H9 (cell line): Measurements from ENCODE around the gene SPATA16. TPM values are rescaled to one million over a fixed set of nuclear protein-coding genes. Genes with fewer than 3 reads are reported as not detected.

Experiments
- DNase-seq: peaks from one replicate; pipeline ENCODE4 v3.0.0-alpha.2; 2017
- H2AFZ ChIP-seq: one replicate; pipeline ENCODE4 v1.6.1; 2013; ENCODE audit warnings: mild to moderate bottlenecking, low read length, control low read depth, moderate library complexity
- H2AK5ac ChIP-seq: 2 replicates; pipeline ENCODE4 v1.6.1; 2013; ENCODE audit warnings: low read length, control low read depth, mixed read lengths; ENCODE audit not compliant: insufficient read length
- H2BK120ac ChIP-seq: one replicate; pipeline ENCODE4 v1.6.1; 2013; ENCODE audit warnings: low read depth, mild to moderate bottlenecking, low read length, control low read depth, inconsistent platforms; ENCODE audit not compliant: poor library complexity, severe bottlenecking
- H2BK12ac ChIP-seq: 2 replicates; pipeline ENCODE4 v1.6.1; 2013; ENCODE audit warnings: low read length, control low read depth, mixed read lengths, low read depth; ENCODE audit not compliant: insufficient read length
- H2BK15ac ChIP-seq: 2 replicates; pipeline ENCODE4 v1.6.1; 2013; ENCODE audit warnings: low read depth, low read length, control low read depth
- H2BK20ac ChIP-seq: one replicate; pipeline ENCODE4 v1.6.1; 2013; ENCODE audit warnings: low read depth, mild to moderate bottlenecking, low read length, control low read depth, inconsistent platforms; ENCODE audit not compliant: poor library complexity, severe bottlenecking
- H2BK5ac ChIP-seq: 2 replicates; pipeline ENCODE4 v1.6.1; 2013; ENCODE audit warnings: low read length, control low read depth, mixed read lengths; ENCODE audit not compliant: insufficient read length
- H3K14ac ChIP-seq: 2 replicates; pipeline ENCODE4 v1.6.1; 2013; ENCODE audit warnings: low read length, control low read depth; ENCODE audit not compliant: insufficient read depth
- H3K18ac ChIP-seq: 2 replicates; pipeline ENCODE4 v1.6.1; 2013; ENCODE audit warnings: low read depth, mild to moderate bottlenecking, mixed read lengths, low read length, control low read depth; ENCODE audit not compliant: insufficient read length
- H3K23ac ChIP-seq: 2 replicates; pipeline ENCODE4 v1.6.1; 2013; ENCODE audit warnings: low read length, control low read depth, mixed read lengths, low read depth; ENCODE audit not compliant: insufficient read length
- H3K23me2 ChIP-seq: 2 replicates; pipeline ENCODE4 v1.6.1; 2013; ENCODE audit warnings: low read depth, mild to moderate bottlenecking, mixed read lengths, low read length, control low read depth; ENCODE audit not compliant: insufficient read length, poor library complexity, severe bottlenecking
- H3K27ac ChIP-seq: 2 replicates; pipeline ENCODE4 v1.5.1; 2013; ENCODE audit warnings: low read length, control low read depth, mixed read lengths, low read depth; ENCODE audit not compliant: insufficient read length
- H3K27me3 ChIP-seq: 2 replicates; pipeline ENCODE4 v1.6.1; 2013; ENCODE audit warnings: low read length, control low read depth, inconsistent platforms; ENCODE audit not compliant: insufficient read depth
- H3K4ac ChIP-seq: 2 replicates; pipeline ENCODE4 v1.6.1; 2013; ENCODE audit warnings: low read depth, mild to moderate bottlenecking, control low read depth, inconsistent platforms, low read length, moderate library complexity
- H3K4me1 ChIP-seq: 2 replicates; pipeline ENCODE4 v1.6.1; 2013; ENCODE audit warnings: low read length, control low read depth, inconsistent platforms; ENCODE audit not compliant: insufficient read depth
- H3K4me2 ChIP-seq: 2 replicates; pipeline ENCODE4 v1.6.1; 2013; ENCODE audit warnings: low read length, control low read depth, mixed read lengths; ENCODE audit not compliant: insufficient read length, insufficient read depth
- H3K56ac ChIP-seq: 2 replicates; pipeline ENCODE4 v1.6.1; 2013; ENCODE audit warnings: low read depth, mild to moderate bottlenecking, mixed read lengths, low read length, control low read depth; ENCODE audit not compliant: insufficient read length
- H3K79me1 ChIP-seq: 2 replicates; pipeline ENCODE4 v1.6.1; 2013; ENCODE audit warnings: low read depth, mild to moderate bottlenecking, moderate library complexity, low read length, control low read depth, inconsistent platforms; ENCODE audit not compliant: insufficient read depth, poor library complexity, severe bottlenecking
- H3K79me2 ChIP-seq: 2 replicates; pipeline ENCODE4 v1.6.1; 2013; ENCODE audit warnings: low read length, control low read depth, inconsistent platforms; ENCODE audit not compliant: insufficient read depth
- H3K9ac ChIP-seq: 2 replicates; pipeline ENCODE4 v1.6.1; 2013; ENCODE audit warnings: low read length, control low read depth, mixed read lengths; ENCODE audit not compliant: insufficient read length; ENCODE audit errors: extremely low read depth
- H3K9me3 ChIP-seq: one replicate; pipeline ENCODE4 v1.6.1; 2013; ENCODE audit warnings: low read depth, low read length, inconsistent platforms; ENCODE audit not compliant: control insufficient read depth
- H3T11ph ChIP-seq: one replicate; pipeline ENCODE4 v1.6.1; 2013; ENCODE audit warnings: mild to moderate bottlenecking, low read length, control low read depth, inconsistent platforms
- H4K20me1 ChIP-seq: one replicate; pipeline ENCODE4 v1.6.1; 2013; ENCODE audit not compliant: control insufficient read depth, insufficient read length, insufficient read depth
- H4K5ac ChIP-seq: 2 replicates; pipeline ENCODE4 v1.6.1; 2013; ENCODE audit warnings: low read depth, mild to moderate bottlenecking, mixed read lengths, low read length, control low read depth; ENCODE audit not compliant: insufficient read length
- H4K8ac ChIP-seq: replicated peaks from 2 replicates; pipeline ENCODE4 v1.6.1; 2013; ENCODE audit warnings: low read length, control low read depth, mixed read lengths, low read depth; ENCODE audit not compliant: insufficient read length
- H4K91ac ChIP-seq: 2 replicates; pipeline ENCODE4 v1.6.1; 2013; ENCODE audit warnings: low read depth, mild to moderate bottlenecking, moderate library complexity, mixed read lengths, low read length, control low read depth; ENCODE audit not compliant: insufficient read length
- H3K27ac Mint-ChIP-seq, 3 experiments: 2 replicates in 2 of 3; 3 replicates in 1 of 3; pipeline ENCODE4 v1.8.0; 2020 to 2021; ENCODE audit warnings: mixed read lengths in 3 of 3, mild to moderate bottlenecking in 1 of 3, moderate library complexity in 1 of 3
- H3K27me3 Mint-ChIP-seq: 2 replicates; pipeline ENCODE4 v1.8.0; 2021; ENCODE audit warnings: low read depth, mild to moderate bottlenecking, moderate library complexity, mixed read lengths
- H3K36me3 Mint-ChIP-seq, 3 experiments: 2 replicates in 2 of 3; 3 replicates in 1 of 3; pipeline ENCODE4 v1.8.0; 2020 to 2021; ENCODE audit warnings: low read depth in 3 of 3, mixed read lengths in 3 of 3; ENCODE audit not compliant: insufficient read depth in 1 of 3
- H3K4me1 Mint-ChIP-seq, 2 experiments: 2 replicates each; pipeline ENCODE4 v1.8.0; 2020; ENCODE audit warnings: mixed read lengths in 2 of 2
- H3K4me3 Mint-ChIP-seq, 2 experiments: 2 replicates in 1 of 2; 3 replicates in 1 of 2; pipeline ENCODE4 v1.8.0; 2020 to 2021; ENCODE audit warnings: mild to moderate bottlenecking in 2 of 2, mixed read lengths in 2 of 2, moderate library complexity in 1 of 2
- H3K9me3 Mint-ChIP-seq, 2 experiments: 2 replicates in 1 of 2; 3 replicates in 1 of 2; pipeline ENCODE4 v1.8.0; 2020; ENCODE audit warnings: mild to moderate bottlenecking in 2 of 2, mixed read lengths in 2 of 2, moderate library complexity in 1 of 2
- CTCF ChIP-seq: fragments of 200-600 bp; sonication (generic); conservative IDR thresholded peaks from 3 replicates; pipeline ENCODE4 v1.8.0; 2021; ENCODE audit warnings: antibody characterized with exemption, mild to moderate bottlenecking
- WGBS: extraction: QIAGEN DNeasy Blood & Tissue Kit; methylation state at CpG from one replicate; pipeline ENCODE4 v1.1.7; 2013; ENCODE audit warnings: missing lambda C conversion rate, low lambda C conversion rate, mixed read lengths; ENCODE audit not compliant: insufficient read length; ENCODE audit errors: extremely low coverage; 5-methylcytosine and 5-hydroxymethylcytosine counted together
- total RNA-seq: library from RNA; stranded (reverse); gene quantifications from 2 replicates; pipeline ENCODE4 v1.2.1, GENCODE V29; 2021

Gene SPATA16
- total RNA-seq, 1 experiment from 2014 or later = not detected

- Histone ChIP-seq H3K18ac (no peak overlapping the region), H2BK120ac (no peak overlapping the region), H2BK15ac (no peak overlapping the region), H3K79me1 (no peaks in the 10 kb centered on the region), H2AK5ac (no peak overlapping the region), H4K20me1 (no peaks in the 10 kb centered on the region), H3K9ac (no peak overlapping the region), H3T11ph (no peak overlapping the region), H2BK12ac (no peak overlapping the region), H4K5ac (no peak overlapping the region), H2AFZ (no peak overlapping the region), H3K27me3 (no peaks in the 10 kb centered on the region), H3K9me3 (no peaks in the 10 kb centered on the region), H3K4ac (no peak overlapping the region), H2BK20ac (no peak overlapping the region), H3K56ac (no peak overlapping the region), H3K14ac (no peak overlapping the region), H4K91ac (no peak overlapping the region), H2BK5ac (no peak overlapping the region), H3K27ac (no peak overlapping the region), H3K79me2 (no peaks in the 10 kb centered on the region), H4K8ac (no peak overlapping the region), H3K23me2 (no peaks in the 10 kb centered on the region), H3K4me2 (no peak overlapping the region), H3K23ac (no peak overlapping the region), H3K4me1 (peaks cover 2% of the 10 kb centered on the region; the same call in 1 of the 2 replicates)
- Mint-ChIP-seq H3K4me1 (peaks cover 21 to 24% of the 10 kb centered on the region in 2 experiments), H3K36me3 (no peaks in the 10 kb centered on the region), H3K9me3 (no peaks in the 10 kb centered on the region), H3K27ac (no peak overlapping the region), H3K27me3 (no peaks in the 10 kb centered on the region), H3K4me3 (no peak overlapping the region)
- DNase-seq = no peak
- WGBS = no CpG with 5 or more reads among the region's 3 CpGs
- TF ChIP-seq CTCF = no peak
These were observed 3.0 kb downstream of the SPATA16 start for GRCh38 chr3:173138026-173138425.
